ENCODE results near the gene GRID1.
"Not testable (repeated sequence)": the region's sequence is repeated elsewhere in the genome, so short reads cannot be mapped to it uniquely, and the experiment has no call there.

GRID1 gene

DNA sequence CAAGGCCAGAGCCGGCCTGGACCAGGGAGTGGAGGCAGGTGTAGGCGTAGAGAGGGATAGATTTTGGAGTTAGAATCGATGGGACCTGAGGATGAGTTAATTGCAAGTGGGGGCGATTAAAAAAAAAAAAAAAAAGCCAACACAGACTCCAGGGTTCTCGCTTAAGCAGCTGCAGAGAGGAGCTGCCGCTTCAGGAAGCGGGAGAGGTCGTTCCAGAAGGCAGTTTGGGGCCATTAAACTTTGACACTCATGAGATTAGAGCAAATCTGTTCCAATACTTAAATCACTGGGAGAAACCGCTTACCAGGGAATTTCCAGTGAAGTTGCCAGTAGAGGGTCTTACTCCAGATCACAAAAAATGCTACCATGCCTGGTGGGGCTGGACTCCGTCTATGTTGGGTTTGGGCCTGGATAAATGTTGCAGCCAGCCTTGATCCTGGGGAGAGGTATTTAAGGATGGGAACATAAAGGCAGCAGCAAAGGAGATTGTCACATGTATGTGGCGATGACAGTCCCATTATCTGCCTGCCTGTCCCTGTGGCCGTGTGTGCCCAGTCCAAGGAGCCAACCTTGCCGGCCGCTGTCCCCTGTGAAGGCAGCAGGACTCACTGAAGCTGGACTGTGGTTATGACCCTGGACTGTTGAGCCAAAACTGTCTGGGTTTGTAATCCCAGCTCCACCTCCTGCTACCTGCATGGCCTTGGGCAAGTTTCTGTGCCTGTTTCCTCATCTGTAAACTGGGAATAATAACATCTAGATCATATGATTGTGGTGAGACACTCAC is 23.9 kb upstream of the GRID1 start:
- Mint-ChIP-seq H3K27ac (no peak overlapping the region), H3K36me3 (ENCODE audit: low read depth) (no peaks in the 10 kb centered on the region), H3K4me3 (no peak overlapping the region), H3K4me1 (no peaks in the 10 kb centered on the region), H3K27me3 (ENCODE audit: low read depth) (peaks cover 76% of the 10 kb centered on the region), H3K9me3 (peaks cover 1% of the 10 kb centered on the region)
- no peak for TF ChIP-seq CTCF (IDR thresholded peaks at IDR 0.05; ENCODE audit: unreplicated experiment in 3 of 3)

DNA sequence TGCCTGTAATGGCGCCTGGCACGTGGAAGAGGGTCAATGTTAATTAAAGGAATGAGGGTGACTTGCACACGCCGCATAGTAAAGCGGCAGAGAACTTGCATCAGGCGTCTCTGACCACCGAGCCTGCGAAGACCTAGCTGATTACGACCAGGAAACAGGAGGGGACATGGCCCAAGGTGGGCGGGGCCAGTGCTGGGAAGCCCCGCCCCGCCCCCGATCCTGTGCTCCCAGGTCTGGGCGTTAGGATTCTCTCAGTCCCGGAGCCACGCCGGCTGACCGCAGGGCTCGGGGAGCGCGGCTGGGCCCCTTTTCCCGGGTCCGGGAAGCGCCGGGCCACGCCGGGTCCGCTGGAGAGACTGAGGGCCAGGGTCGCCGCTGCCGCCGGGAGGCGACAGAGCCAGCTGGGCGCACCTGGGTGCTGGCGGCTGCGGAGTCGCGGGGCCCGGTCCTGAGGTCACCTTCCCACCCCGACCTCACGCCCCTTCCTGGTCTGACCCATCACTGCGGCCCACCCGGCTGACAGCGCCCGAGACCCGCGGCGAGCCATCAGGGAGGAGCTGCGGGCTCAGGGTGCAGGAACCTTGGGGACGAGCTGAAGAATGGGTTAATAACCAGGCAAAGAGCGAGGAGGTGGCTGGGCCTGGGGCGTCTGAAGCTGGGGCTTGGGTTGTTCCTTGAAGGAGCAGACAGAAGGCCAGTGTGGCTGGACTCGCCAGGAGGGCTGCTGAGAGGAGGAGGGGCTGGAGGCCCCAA is 23.0 kb upstream of the GRID1 start:
- no peaks in the 10 kb centered on the region for H3K36me3 Mint-ChIP-seq (ENCODE audit: low read depth)
- H3K27me3 Mint-ChIP-seq (ENCODE audit: low read depth), result peaks cover 76% of the 10 kb centered on the region
- no peak for TF ChIP-seq CTCF (IDR thresholded peaks at IDR 0.05; ENCODE audit: unreplicated experiment in 3 of 3)
- peaks cover 4% of the 10 kb centered on the region for H3K9me3 Mint-ChIP-seq
- peak overlapping the region; percentile 70 to 72 (median 71) for H3K4me3 Mint-ChIP-seq
- no peaks in the 10 kb centered on the region for H3K4me1 Mint-ChIP-seq
- H3K27ac Mint-ChIP-seq, result no peak overlapping the region

GRCh38 chr10:86389109-86389440 is 22.5 kb upstream of the GRID1 start:
- H3K4me3 Mint-ChIP-seq, result peak overlapping the region; percentile 70 to 72 (median 71)
- not testable (repeated sequence) for H3K36me3 Mint-ChIP-seq (ENCODE audit: low read depth); H3K9me3 Mint-ChIP-seq; H3K27ac Mint-ChIP-seq; H3K4me1 Mint-ChIP-seq
- H3K27me3 Mint-ChIP-seq (ENCODE audit: low read depth), result peaks cover 76% of the 10 kb centered on the region

DNA sequence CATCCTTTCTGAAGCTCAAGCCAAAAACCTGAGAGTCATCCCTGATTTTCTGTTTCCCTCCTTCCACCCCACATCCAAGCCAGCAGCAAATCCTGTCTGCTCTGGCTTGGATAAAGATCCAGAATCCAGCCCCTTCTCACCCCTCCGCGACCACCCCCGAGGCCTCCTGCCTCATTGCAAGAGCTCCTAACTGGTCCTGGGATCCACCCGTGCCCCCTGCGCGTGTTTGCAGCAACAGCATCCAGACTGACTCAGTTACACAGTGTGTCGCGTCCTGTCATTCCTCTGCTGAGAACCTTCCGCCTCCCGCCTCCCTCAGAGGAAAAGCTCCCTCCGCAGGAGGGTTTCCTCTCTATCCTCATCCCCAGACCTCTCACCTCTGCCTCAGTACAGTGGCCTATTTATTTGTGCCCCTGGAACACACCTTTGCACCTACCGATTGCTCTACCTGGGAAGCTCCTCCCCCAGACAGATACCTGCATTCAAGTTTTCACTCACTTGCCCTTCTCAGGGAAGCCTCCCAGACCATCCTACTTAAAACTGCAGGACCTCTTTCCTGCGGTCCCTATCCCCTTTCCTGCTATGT is 21.6 kb upstream of the GRID1 start:
- Mint-ChIP-seq H3K4me3 (no peak overlapping the region), H3K27me3 (ENCODE audit: low read depth) (peaks cover 74% of the 10 kb centered on the region)

GRCh38 chr10:86387178-86387794 is 20.7 kb upstream of the GRID1 start:
- H3K4me1 Mint-ChIP-seq, result no peaks in the 10 kb centered on the region
- H3K9me3 Mint-ChIP-seq, result peaks cover 4% of the 10 kb centered on the region
- no peak for TF ChIP-seq CTCF (IDR thresholded peaks at IDR 0.05; ENCODE audit: unreplicated experiment in 3 of 3)
- H3K27me3 Mint-ChIP-seq (ENCODE audit: low read depth), result peaks cover 67% of the 10 kb centered on the region
- no peak overlapping the region for H3K4me3 Mint-ChIP-seq
- H3K36me3 Mint-ChIP-seq (ENCODE audit: low read depth), result no peaks in the 10 kb centered on the region
- H3K27ac Mint-ChIP-seq, result no peak overlapping the region

More for the DNA sequence above, 21.6 kb upstream of the GRID1 start:
- Mint-ChIP-seq H3K27ac (no peak overlapping the region), H3K4me1 (no peaks in the 10 kb centered on the region), H3K36me3 (ENCODE audit: low read depth) (no peaks in the 10 kb centered on the region), H3K9me3 (peaks cover 4% of the 10 kb centered on the region)
- TF ChIP-seq CTCF (IDR thresholded peaks at IDR 0.05; ENCODE audit: unreplicated experiment in 3 of 3), result no peak

GRCh38 chr10:86385806-86386205 is 19.2 kb upstream of the GRID1 start:
- Mint-ChIP-seq H3K9me3 (peaks cover 4% of the 10 kb centered on the region), H3K27me3 (ENCODE audit: low read depth) (peaks cover 66% of the 10 kb centered on the region), H3K4me3 (no peak overlapping the region), H3K36me3 (ENCODE audit: low read depth) (no peaks in the 10 kb centered on the region), H3K4me1 (no peaks in the 10 kb centered on the region), H3K27ac (no peak overlapping the region)
- TF ChIP-seq CTCF (IDR thresholded peaks at IDR 0.05; ENCODE audit: unreplicated experiment in 3 of 3), result no peak

All from nephron (organoid).